Measurements from ENCODE around the gene FBXL15.

The FBXL15 gene

DNA sequence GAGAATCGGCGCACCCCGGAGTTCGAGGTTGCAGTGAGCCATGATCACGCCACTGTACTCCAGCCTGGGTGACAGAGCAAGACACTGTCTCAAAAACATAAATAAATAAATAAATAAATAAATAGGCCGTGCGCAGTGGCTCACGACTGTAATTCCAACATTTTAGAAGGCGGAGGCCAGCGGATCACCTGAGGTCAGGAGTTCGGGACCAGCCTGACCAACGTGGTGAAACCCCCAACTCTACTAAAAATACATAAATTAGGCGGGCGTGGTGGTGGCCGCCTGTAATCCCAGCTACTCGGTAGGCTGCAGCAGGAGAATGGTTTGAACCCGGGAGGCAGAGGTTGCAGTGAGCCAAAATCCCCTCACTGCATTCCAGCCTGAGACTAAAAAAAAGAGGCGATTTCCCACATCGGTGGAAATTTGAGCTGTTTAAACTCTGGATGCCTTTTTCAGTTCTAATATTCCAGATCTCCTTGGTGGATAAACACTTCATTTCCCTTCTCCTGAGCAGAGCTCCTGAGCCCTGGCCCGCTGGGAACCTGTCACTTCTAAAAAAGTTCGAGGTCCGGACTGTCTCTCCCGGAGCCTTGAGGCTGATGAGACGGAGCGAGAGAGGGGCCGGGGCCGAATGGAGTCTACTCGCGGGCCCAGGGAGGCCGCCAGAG, 27.1 kb upstream of the FBXL15 start:
- in situ Hi-C loops (cut with HindIII; ENCODE audit: low sequenced_read_pairs), result no loop called here
- TF ChIP-seq, protein P1, sequence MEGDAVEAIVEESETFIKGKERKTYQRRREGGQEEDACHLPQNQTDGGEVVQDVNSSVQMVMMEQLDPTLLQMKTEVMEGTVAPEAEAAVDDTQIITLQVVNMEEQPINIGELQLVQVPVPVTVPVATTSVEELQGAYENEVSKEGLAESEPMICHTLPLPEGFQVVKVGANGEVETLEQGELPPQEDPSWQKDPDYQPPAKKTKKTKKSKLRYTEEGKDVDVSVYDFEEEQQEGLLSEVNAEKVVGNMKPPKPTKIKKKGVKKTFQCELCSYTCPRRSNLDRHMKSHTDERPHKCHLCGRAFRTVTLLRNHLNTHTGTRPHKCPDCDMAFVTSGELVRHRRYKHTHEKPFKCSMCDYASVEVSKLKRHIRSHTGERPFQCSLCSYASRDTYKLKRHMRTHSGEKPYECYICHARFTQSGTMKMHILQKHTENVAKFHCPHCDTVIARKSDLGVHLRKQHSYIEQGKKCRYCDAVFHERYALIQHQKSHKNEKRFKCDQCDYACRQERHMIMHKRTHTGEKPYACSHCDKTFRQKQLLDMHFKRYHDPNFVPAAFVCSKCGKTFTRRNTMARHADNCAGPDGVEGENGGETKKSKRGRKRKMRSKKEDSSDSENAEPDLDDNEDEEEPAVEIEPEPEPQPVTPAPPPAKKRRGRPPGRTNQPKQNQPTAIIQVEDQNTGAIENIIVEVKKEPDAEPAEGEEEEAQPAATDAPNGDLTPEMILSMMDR (IDR thresholded peaks at IDR 0.05; ENCODE audit: low read depth, low read length, missing control alignments), result peak; percentile 92
- peak overlapping the region; percentile 59 for H3K4me3 ChIP-seq (ENCODE audit: low read depth, low read length)
- DNase-seq (ENCODE audit: low read depth), result no peak

- peak; percentile 70 for DNase-seq (ENCODE audit: low read depth)
- in situ Hi-C loops (cut with HindIII; ENCODE audit: low sequenced_read_pairs), result no loop called here
- TF ChIP-seq, protein P1 (IDR thresholded peaks at IDR 0.05; ENCODE audit: low read depth, low read length, missing control alignments), result no peak
These were observed 26.4 kb upstream of the FBXL15 start for GRCh38 chr10:102394079-102394800.

DNA sequence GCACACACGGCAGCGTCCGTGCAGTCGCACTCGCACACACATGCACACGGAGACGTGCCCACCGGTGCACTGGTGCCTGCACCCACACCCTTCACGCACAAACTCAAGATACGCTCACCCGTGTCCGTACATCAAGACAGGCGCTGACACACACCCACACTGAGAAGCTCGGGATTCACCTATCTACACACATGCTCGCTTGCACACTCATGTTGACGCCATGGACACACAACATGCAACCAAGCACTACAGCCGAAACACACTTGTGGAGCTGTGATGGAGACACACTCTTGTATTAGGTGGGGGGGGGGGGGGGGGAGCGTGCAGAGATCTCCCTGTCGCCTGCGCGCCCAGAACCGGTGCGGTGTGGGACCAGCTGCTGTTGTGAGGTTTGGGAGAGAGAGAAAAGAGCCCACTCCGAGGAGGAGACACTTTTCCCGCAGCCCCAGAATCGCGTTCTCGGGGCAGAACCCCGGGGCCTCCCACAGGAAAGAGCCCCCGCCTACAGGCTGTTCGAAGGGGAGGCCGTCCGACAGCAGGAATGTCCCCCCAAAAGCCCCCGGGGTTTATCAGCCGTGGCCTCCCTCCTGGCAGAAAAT, 25.7 kb upstream of the FBXL15 start:
- in situ Hi-C loops (cut with HindIII; ENCODE audit: low sequenced_read_pairs), result no loop called here
- peak overlapping the region; percentile 59 for H3K4me3 ChIP-seq (ENCODE audit: low read depth, low read length)
- no peak for DNase-seq (ENCODE audit: low read depth)
- TF ChIP-seq, protein P1 (IDR thresholded peaks at IDR 0.05; ENCODE audit: low read depth, low read length, missing control alignments), result no peak

More at GRCh38 chr10:102394079-102394800, 26.4 kb upstream of the FBXL15 start:
- peak overlapping the region; percentile 59 for H3K4me3 ChIP-seq (ENCODE audit: low read depth, low read length)

DNA sequence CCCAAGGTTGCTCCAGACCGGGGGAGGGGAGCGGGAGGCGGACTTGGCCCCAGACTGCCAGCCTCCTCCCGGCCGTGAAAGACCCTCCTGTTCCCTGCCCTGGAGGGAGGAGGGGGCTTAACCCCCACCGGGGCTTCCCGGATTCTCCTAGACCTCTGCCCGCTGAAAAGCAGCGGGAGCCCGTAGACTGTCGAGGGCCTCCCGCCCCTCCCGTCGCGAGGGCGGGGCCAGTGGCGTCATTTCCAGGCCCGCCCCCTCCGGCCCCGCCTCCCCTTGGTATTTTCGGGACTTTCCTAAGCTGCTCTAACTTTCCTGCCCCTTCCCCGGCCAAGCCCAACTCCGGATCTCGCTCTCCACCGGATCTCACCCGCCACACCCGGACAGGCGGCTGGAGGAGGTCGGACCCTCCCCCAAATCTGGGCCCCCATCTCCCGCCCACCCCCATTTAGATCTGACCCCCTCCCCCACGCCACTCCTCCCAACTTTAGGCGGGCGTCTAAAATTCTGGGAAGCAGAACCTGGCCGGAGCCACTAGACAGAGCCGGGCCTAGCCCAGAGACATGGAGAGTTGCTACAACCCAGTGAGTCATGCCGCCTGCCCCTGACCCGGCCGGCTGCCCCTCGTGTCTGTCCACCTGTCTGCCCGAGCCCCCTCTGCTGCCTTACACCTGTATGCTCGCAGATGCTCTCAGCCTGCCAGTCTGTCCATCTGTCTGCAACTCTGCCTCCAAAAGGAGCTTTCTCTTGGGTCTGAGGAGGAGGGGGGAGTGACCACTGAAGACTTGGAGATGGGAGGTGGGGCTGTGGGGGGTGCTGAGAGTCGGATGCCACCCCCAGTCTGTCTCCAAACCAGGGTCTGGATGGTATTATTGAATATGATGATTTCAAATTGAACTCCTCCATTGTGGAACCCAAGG, 25.0 kb upstream of the FBXL15 start, which contains the start of gene NFKB2:
TSS of gene NFKB2 (plus strand) at position 306 of the 917 bp plus-strand sequence. CDS start at position 561, 255 bp downstream.
- peak; percentile 65 for DNase-seq (ENCODE audit: low read depth)
- peak within 1 kb of the TSS; percentile 59 for H3K4me3 ChIP-seq (ENCODE audit: low read depth, low read length)
- TF ChIP-seq, protein P1 (IDR thresholded peaks at IDR 0.05; ENCODE audit: low read depth, low read length, missing control alignments), result no peak
- in situ Hi-C loops (cut with HindIII; ENCODE audit: low sequenced_read_pairs), result no loop called here

DNA sequence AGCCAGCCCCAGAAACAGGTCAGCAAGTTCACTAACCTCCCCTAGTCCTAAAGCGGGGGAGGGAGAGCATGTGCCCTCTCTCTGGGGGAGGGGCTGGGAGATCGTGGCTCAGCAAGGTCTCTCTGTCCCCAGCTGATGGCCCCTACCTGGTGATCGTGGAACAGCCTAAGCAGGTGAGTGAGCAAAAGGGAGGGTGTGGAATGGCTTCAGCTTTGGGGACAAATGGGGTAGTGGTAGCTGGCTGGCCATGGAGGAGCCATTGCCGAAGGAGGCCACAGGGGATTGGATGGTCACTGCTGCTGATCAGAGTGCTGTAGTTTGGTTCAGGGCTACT, 24.4 kb upstream of the FBXL15 start:
- H3K4me3 ChIP-seq (ENCODE audit: low read depth, low read length), result peak overlapping the region; percentile 59
- in situ Hi-C loops (cut with HindIII; ENCODE audit: low sequenced_read_pairs), result no loop called here
- TF ChIP-seq, protein P1 (IDR thresholded peaks at IDR 0.05; ENCODE audit: low read depth, low read length, missing control alignments), result no peak
- DNase-seq (ENCODE audit: low read depth), result no peak

DNA sequence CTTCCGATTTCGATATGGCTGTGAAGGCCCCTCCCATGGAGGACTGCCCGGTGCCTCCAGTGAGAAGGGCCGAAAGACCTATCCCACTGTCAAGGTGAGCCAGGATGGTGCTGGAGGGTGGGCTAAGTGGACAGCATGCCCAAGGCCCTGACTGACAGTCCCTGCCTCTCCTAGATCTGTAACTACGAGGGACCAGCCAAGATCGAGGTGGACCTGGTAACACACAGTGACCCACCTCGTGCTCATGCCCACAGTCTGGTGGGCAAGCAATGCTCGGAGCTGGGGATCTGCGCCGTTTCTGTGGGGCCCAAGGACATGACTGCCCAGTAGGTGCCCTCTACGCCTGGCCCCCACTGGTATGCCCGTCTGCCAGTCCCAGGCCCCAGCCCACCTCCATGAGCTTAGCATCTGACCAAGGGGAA, 23.9 kb upstream of the FBXL15 start:
- TF ChIP-seq, protein P1 (IDR thresholded peaks at IDR 0.05; ENCODE audit: low read depth, low read length, missing control alignments), result no peak
- in situ Hi-C loops (cut with HindIII; ENCODE audit: low sequenced_read_pairs), result no loop called here
- H3K4me3 ChIP-seq (ENCODE audit: low read depth, low read length), result no peak overlapping the region
- no peak for DNase-seq (ENCODE audit: low read depth)

Measured in astrocyte of the cerebellum (primary cell).